Esophagus squamous epithelium (tissue), 5 donors: Measurements from ENCODE around the gene MRPL33. TPM values are rescaled to one million over a fixed set of nuclear protein-coding genes. Genes with fewer than 3 reads are reported as not detected.

ENCODE experiments used
- DNase-seq: peaks from one replicate; lab custom pipeline; 2025; lab: John Stamatoyannopoulos, UW
- H3K27ac ChIP-seq, 4 donors: fragments of 200-600 bp; sonication (generic); one replicate each; pipeline ENCODE4 v1.5.1; 2016 to 2019; ENCODE audit warnings: mild to moderate bottlenecking in 1 of 4
- H3K27me3 ChIP-seq, 4 donors: fragments of 200-600 bp; sonication (generic); 1 replicate in 3 of 4; 2 replicates in 1 of 4; pipeline versions ENCODE4 v1.5.1 to v1.6.0; 2017 to 2021; ENCODE audit warnings: antibody characterized with exemption in 1 of 4
- H3K36me3 ChIP-seq, 3 donors: fragments of 200-600 bp; sonication (generic); one replicate each; pipeline ENCODE4 v1.5.1; 2016 to 2019
- H3K4me1 ChIP-seq, 3 donors: fragments of 200-600 bp; sonication (generic); one replicate each; pipeline ENCODE4 v1.5.1; 2017 to 2019
- H3K4me3 ChIP-seq, 4 donors: fragments of 200-600 bp; sonication (generic); 1 replicate in 3 of 4; 2 replicates in 1 of 4; pipeline ENCODE4 v1.5.1; 2016 to 2019; ENCODE audit warnings: mild to moderate bottlenecking in 2 of 4, moderate library complexity in 1 of 4
- H3K9me3 ChIP-seq, 3 donors: fragments of 200-600 bp; sonication (generic); one replicate each; pipeline ENCODE4 v1.5.1; 2016 to 2019
- POLR2A ChIP-seq, 4 donors: fragments of 450-650 bp; IDR thresholded peaks; one replicate each; pipeline ENCODE4 v1.6.1; 2017; ENCODE audit warnings: antibody characterized with exemption in 4 of 4, mild to moderate bottlenecking in 4 of 4, moderate library complexity in 3 of 4
- WGBS, 2 donors: methylation state at CpG; one replicate each; pipeline ENCODE4 v1.1.5; 2018; 5-methylcytosine and 5-hydroxymethylcytosine counted together
- intact Hi-C: fragments of 100-400 bp; cut with DNase I; formaldehyde crosslinking; loops from one replicate; pipeline ENCODE4 v1.15.0; 2022
- total RNA-seq, 4 donors: library from RNA; depleted of rRNA; stranded (reverse); fragments of >200 nt; gene quantifications; one replicate each; pipeline ENCODE4 v1.1.0, GENCODE V29; 2016
- TF ChIP-seq, protein P1 (sequence below), 6 experiments: fragments of 450-650 bp in 4 of 6; fragments of 200-600 bp in 2 of 6; sonication (generic) in 2 of 6; IDR thresholded peaks; one replicate each; pipeline ENCODE4 v1.5.1; 2016 to 2019; ENCODE audit warnings: antibody characterized with exemption in 6 of 6, mild to moderate bottlenecking in 4 of 6, moderate library complexity in 4 of 6
- donor health status: DM: yes; HTN: yes; CAD: no.

Gene MRPL33
- total RNA-seq, 4 donors from 2014 or later: 50.4 to 114 (median 70.9) TPM

DNA sequence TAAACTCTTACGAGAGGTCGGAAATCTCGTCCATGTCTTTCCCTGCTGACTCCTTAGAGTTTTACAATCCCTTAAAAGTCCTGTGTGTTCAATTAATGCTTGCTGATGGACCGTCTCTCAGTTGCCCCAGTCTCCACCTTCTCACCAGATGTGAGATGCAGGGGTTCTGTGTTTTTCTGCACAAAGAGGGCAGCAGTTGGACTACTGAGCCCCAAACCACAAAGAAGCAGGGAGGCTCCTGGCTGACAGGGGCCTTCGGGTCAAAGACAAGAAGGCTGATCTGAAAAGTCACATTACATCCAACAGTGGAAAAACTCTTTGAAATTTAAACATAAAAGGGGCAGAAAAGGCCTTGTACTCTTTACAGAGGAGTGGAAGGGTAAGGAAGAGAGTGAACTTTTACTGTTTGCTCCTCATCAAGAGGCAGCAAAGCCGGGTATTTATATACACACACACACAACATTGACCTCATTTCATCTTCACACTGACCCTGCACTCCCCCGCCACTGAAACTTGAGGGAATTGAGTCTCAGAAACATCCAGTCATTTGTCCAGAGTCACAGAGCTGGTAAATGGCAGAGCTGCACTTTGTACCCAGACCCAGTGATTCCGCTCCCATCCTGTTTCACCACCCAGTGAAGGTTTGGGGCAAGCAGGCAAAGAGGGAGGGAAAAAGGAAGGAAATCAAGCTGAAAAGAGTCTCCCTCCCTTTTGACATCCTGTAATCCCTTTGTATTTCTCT is 23.7 kb downstream of the MRPL33 start:
- H3K36me3 ChIP-seq: no peaks in the 10 kb centered on the region
- no peak overlapping the region for H3K4me3 ChIP-seq
- WGBS, 2 donors: 78 to 81% methylated on average over 8 of the region's 8 CpGs
- H3K27me3 ChIP-seq: no peaks in the 10 kb centered on the region
- peak overlapping the region; percentile 49 to 75 (median 57) for H3K27ac ChIP-seq
- TF ChIP-seq POLR2A (IDR thresholded peaks at IDR 0.05): no peak
- TF ChIP-seq, protein P1, sequence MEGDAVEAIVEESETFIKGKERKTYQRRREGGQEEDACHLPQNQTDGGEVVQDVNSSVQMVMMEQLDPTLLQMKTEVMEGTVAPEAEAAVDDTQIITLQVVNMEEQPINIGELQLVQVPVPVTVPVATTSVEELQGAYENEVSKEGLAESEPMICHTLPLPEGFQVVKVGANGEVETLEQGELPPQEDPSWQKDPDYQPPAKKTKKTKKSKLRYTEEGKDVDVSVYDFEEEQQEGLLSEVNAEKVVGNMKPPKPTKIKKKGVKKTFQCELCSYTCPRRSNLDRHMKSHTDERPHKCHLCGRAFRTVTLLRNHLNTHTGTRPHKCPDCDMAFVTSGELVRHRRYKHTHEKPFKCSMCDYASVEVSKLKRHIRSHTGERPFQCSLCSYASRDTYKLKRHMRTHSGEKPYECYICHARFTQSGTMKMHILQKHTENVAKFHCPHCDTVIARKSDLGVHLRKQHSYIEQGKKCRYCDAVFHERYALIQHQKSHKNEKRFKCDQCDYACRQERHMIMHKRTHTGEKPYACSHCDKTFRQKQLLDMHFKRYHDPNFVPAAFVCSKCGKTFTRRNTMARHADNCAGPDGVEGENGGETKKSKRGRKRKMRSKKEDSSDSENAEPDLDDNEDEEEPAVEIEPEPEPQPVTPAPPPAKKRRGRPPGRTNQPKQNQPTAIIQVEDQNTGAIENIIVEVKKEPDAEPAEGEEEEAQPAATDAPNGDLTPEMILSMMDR (IDR thresholded peaks at IDR 0.05): no peak
- intact Hi-C loops: no loop called here
- no peaks in the 10 kb centered on the region for H3K9me3 ChIP-seq
- peaks cover 0 to 31% (median 14%) of the 10 kb centered on the region in 3 donors for H3K4me1 ChIP-seq
- no peak for DNase-seq

DNA sequence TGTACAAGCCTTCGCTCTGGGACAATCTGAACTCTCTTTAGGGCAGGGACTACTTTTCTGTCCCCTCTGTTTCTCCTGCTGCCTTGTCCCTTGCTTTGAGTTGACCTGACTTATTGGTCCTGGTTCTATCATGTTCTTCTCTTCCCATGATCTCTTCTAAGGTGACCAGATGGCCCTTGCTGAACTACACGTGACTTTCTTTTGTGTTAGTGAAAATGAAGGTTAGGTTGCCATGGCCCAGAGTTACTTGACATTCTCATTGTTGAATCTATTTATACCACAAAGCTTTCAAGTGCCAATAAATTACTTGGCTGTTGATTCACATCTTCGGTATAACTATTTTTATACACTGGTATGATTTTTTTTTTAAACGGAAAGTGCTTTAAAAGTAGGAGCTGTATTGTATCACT is 24.4 kb downstream of the MRPL33 start:
- TF ChIP-seq, protein P1 (IDR thresholded peaks at IDR 0.05): no peak
- TF ChIP-seq POLR2A (IDR thresholded peaks at IDR 0.05): no peak
- peak overlapping the region; percentile 49 to 75 (median 57) for H3K27ac ChIP-seq
- DNase-seq: no peak
- H3K4me3 ChIP-seq: no peak overlapping the region
- intact Hi-C loops: no loop called here
- peaks cover 0 to 31% (median 14%) of the 10 kb centered on the region in 3 donors for H3K4me1 ChIP-seq
- no peaks in the 10 kb centered on the region for H3K36me3 ChIP-seq
- no peaks in the 10 kb centered on the region for H3K9me3 ChIP-seq
- WGBS, 2 donors: 41 to 54% methylated on average over 4 of the region's 4 CpGs
- H3K27me3 ChIP-seq: no peaks in the 10 kb centered on the region

DNA sequence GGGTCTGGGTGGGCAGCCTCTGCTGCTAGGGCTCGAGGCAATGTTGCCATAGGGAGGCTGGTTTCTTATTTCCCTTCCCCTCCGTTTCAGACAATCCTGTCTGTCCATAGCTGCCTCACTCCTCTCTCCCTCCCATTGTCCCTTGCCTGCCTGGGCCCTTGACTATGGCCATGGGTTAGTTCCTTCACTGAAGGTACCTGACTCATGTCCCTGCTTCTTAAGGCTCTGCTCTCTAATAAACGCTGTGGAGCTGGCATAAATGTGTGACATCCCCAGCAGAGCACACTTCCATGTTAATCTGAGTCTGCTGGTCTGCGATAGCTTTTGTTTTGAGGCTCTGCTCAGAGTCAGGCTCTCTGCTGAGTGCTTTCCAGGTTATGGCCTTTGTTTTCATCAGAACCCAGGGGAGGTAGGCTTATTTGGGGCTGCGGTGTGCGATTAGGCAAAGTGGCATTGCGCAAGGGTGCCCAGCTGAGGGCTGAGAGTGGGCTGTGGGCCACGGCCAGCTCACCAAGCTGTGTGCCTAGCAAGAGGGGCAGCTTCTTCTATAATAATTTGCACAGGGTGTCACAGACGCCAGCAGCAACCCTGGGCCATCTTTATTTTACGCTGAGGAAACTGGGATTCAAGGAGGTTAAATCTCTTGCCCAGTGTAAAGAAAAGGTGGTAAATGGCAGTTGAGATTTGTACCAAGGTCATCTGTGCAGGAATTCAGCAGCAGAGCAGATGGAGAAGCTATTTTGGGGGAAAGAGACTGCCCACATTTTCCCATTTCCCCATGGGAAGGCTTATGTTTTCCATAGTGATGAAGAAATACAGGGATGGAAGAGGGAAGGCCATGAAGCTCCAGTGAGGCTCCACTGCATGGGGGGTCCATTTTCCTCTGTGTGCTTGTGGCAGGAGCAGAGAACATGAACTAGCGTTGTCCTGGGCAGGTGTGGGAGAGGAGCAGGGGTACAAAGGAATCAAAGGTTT is 25.6 kb downstream of the MRPL33 start:
- no peak for TF ChIP-seq POLR2A (IDR thresholded peaks at IDR 0.05)
- TF ChIP-seq, protein P1 (IDR thresholded peaks at IDR 0.05): no peak
- WGBS, 2 donors: 83 to 93% methylated on average over 9 of the region's 11 CpGs
- peaks cover 0 to 31% (median 14%) of the 10 kb centered on the region in 3 donors for H3K4me1 ChIP-seq
- H3K27me3 ChIP-seq: no peaks in the 10 kb centered on the region
- intact Hi-C loops: no loop called here
- H3K36me3 ChIP-seq: no peaks in the 10 kb centered on the region
- H3K9me3 ChIP-seq: no peaks in the 10 kb centered on the region
- no peak overlapping the region for H3K4me3 ChIP-seq
- peak overlapping the region in 3 of 4 donors; percentile 49 to 75 (median 64) for H3K27ac ChIP-seq
- no peak for DNase-seq

DNA sequence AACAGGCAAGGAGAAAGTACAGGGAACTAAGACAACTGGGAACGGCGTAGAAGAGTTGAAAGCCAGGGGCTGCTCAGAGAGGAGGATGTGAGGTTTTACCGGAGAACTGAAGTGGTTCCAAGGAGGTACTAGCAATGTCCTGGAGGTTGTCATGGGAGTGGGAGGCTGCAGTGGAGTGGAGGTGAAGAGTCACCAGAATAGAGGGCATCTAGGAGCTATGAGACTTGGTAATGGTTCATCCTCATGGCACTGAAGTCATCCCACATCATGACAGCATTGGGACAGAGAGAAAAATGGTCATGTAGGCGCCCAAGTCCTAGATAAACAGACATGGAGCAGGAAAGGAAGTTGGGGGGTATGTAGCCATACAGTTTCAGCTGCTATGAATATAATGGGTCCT is 26.3 kb downstream of the MRPL33 start:
- Histone ChIP-seq H3K4me1 (peaks cover 0 to 31% (median 14%) of the 10 kb centered on the region in 3 donors), H3K27ac (no peak overlapping the region), H3K4me3 (no peak overlapping the region), H3K36me3 (no peaks in the 10 kb centered on the region), H3K9me3 (no peaks in the 10 kb centered on the region), H3K27me3 (no peaks in the 10 kb centered on the region)
- intact Hi-C loops: no loop called here
- no peak for TF ChIP-seq POLR2A (IDR thresholded peaks at IDR 0.05)
- TF ChIP-seq, protein P1 (IDR thresholded peaks at IDR 0.05): no peak
- no peak for DNase-seq
- WGBS, 2 donors: 90 to 92% methylated on average over 4 of the region's 4 CpGs
